A549 (cell line): Measurements from ENCODE around the gene PSMC5. TPM values are rescaled to one million over a fixed set of nuclear protein-coding genes. Genes with fewer than 3 reads are reported as not detected.

Experiments
- ATAC-seq, 2 experiments: fragments of 200-7000 bp in 1 of 2; fragments of >200 bp in 1 of 2; cut with Nextera tagmentation in 1 of 2; cut with Tn5 transposase in 1 of 2; 3 replicates each; pipeline versions ENCODE4 v1.8.0 to v1.9.1; 2018 to 2020; ENCODE audit warnings: mild to moderate bottlenecking in 1 of 2, moderate library complexity in 1 of 2
- CTCF ChIA-PET: fragments of 300-600 bp; sonication (Branson Sonifier 250); formaldehyde crosslinking; extraction: SDS; loops from one replicate; lab custom pipeline; 2021; ENCODE audit warnings: antibody characterized with exemption, inconsistent platforms; lab: Yijun Ruan, JAX
- POLR2A ChIA-PET: fragments of 350-600 bp; formaldehyde crosslinking; extraction: SDS; loops from one replicate; lab custom pipeline; 2021; ENCODE audit warnings: antibody characterized with exemption, inconsistent platforms; lab: Yijun Ruan, JAX
- DNase-seq, 2 experiments: peaks; one replicate each; pipeline versions ENCODE4 v3.0.0 to v3.0.0-alpha.2; 2011 to 2016; ENCODE audit warnings: low read depth in 1 of 2, low spot score in 1 of 2
- FAIRE-seq: peaks from 2 replicates; lab custom pipeline; 2011; peaks lifted over from hg19 to GRCh38; lab: Jason Lieb, UNC
- H3K27ac ChIP-seq, 2 experiments: fragments of >200 bp; sonication (Bioruptor Twin); formaldehyde crosslinking; 3 replicates each; pipeline ENCODE4 v1.5.1; 2016 to 2017
- H3K4me1 ChIP-seq: fragments of >200 bp; sonication (Bioruptor Twin); formaldehyde crosslinking; 3 replicates; pipeline ENCODE4 v1.6.1; 2016
- H3K4me2 ChIP-seq: fragments of >200 bp; sonication (Bioruptor Twin); formaldehyde crosslinking; 3 replicates; pipeline ENCODE4 v1.6.1; 2016
- H3K4me3 ChIP-seq: fragments of >200 bp; sonication (Bioruptor Twin); formaldehyde crosslinking; 3 replicates; pipeline ENCODE4 v1.5.1; 2016
- H3K9me3 ChIP-seq: fragments of >200 bp; sonication (Bioruptor Twin); formaldehyde crosslinking; 3 replicates; pipeline ENCODE4 v1.6.1; 2016
- ATOH8 ChIP-seq: fragments of 250-450 bp; sonication (Bioruptor Pico); IDR thresholded peaks from 2 replicates; pipeline ENCODE4 v1.5.0; 2020; ENCODE audit warnings: low read depth, mild to moderate bottlenecking, moderate library complexity
- CHD2 ChIP-seq: fragments of 150-350 bp; IDR thresholded peaks from 2 replicates; pipeline ENCODE4 v1.6.1; 2014; ENCODE audit warnings: low read length; ENCODE audit not compliant: partially characterized antibody
- CHD4 ChIP-seq: fragments of 200-600 bp; sonication (generic); IDR thresholded peaks from 2 replicates; pipeline ENCODE4 v1.6.1; 2016; ENCODE audit warnings: antibody characterized with exemption, mild to moderate bottlenecking, borderline replicate concordance
- E2F6 ChIP-seq: IDR thresholded peaks from 2 replicates; pipeline ENCODE4 v1.6.1; 2012; ENCODE audit warnings: low read depth, borderline replicate concordance
- ESRRA ChIP-seq: fragments of 150-350 bp; IDR thresholded peaks from 2 replicates; pipeline ENCODE4 v1.6.1; 2014; ENCODE audit warnings: mild to moderate bottlenecking, low read length, borderline replicate concordance
- HOXA7 ChIP-seq: fragments of 250-450 bp; sonication (Bioruptor Pico); IDR thresholded peaks from 2 replicates; pipeline ENCODE4 v1.5.0; 2020; ENCODE audit warnings: mild to moderate bottlenecking, moderate library complexity
- JUN ChIP-seq, 2 experiments: fragments of >200 bp; sonication (Bioruptor Twin); formaldehyde crosslinking; IDR thresholded peaks; 2 replicates in 1 of 2; 3 replicates in 1 of 2; pipeline ENCODE4 v1.6.1; 2016 to 2017
- KDM5A ChIP-seq: fragments of 200-600 bp; sonication (generic); IDR thresholded peaks from 2 replicates; pipeline ENCODE4 v1.6.1; 2016; ENCODE audit warnings: antibody characterized with exemption, mild to moderate bottlenecking
- NPAS2 ChIP-seq: fragments of 250-450 bp; sonication (Bioruptor Pico); IDR thresholded peaks from 2 replicates; pipeline ENCODE4 v1.8.0; 2022; ENCODE audit warnings: mild to moderate bottlenecking, moderate library complexity, borderline replicate concordance
- PHF8 ChIP-seq: fragments of 200-600 bp; sonication (generic); IDR thresholded peaks from 2 replicates; pipeline ENCODE4 v1.6.1; 2016; ENCODE audit warnings: low read depth, mild to moderate bottlenecking, antibody characterized with exemption, moderate library complexity, borderline replicate concordance
- POLR2A ChIP-seq: IDR thresholded peaks from 2 replicates; pipeline ENCODE4 v1.6.1; 2012; ENCODE audit warnings: mild to moderate bottlenecking, low read length
- POLR2AphosphoS2 ChIP-seq: conservative IDR thresholded peaks from 2 replicates; pipeline ENCODE4 v1.6.1; 2012; ENCODE audit warnings: low read length, improper control_type of control experiment, inconsistent platforms
- RFX5 ChIP-seq: fragments of 450-650 bp; IDR thresholded peaks from 2 replicates; pipeline ENCODE4 v1.7.1; 2014; ENCODE audit warnings: antibody characterized with exemption, mild to moderate bottlenecking, moderate library complexity
- TFCP2L1 ChIP-seq: fragments of 250-450 bp; sonication (Bioruptor Pico); IDR thresholded peaks from 2 replicates; pipeline ENCODE4 v1.5.0; 2021; ENCODE audit warnings: mild to moderate bottlenecking
- ZSCAN20 ChIP-seq: fragments of 250-450 bp; sonication (Bioruptor Pico); IDR thresholded peaks from 2 replicates; pipeline ENCODE4 v1.8.0; 2022; ENCODE audit warnings: mild to moderate bottlenecking, moderate library complexity
- WGBS: methylation state at CpG from one replicate; pipeline ENCODE4 v1.1.6; 2017; ENCODE audit errors: missing lambda C conversion rate; 5-methylcytosine and 5-hydroxymethylcytosine counted together
- polyA plus RNA-seq, 4 experiments: library from polyadenylated mRNA; depleted of rRNA in 3 of 4; stranded (reverse); fragments of >200 nt; fragmentation: RNase III in 1 of 4; extraction: RNeasy Plus Mini Kit Qiagen cat#74134 plus additional on column Dnase treatment in 1 of 4; gene quantifications; 2 replicates in 3 of 4; 3 replicates in 1 of 4; pipeline ENCODE4 v1.2.3, GENCODE V29; 2011 to 2017
- TF ChIP-seq, protein P1 (sequence below): fragments of 450-650 bp; IDR thresholded peaks from 2 replicates; pipeline ENCODE4 v1.6.1; 2014; ENCODE audit warnings: antibody characterized with exemption
- TF ChIP-seq, protein P2 (sequence below): fragments of 200-600 bp; sonication (generic); IDR thresholded peaks from 2 replicates; pipeline ENCODE4 v1.6.1; 2016; ENCODE audit warnings: antibody characterized with exemption, mild to moderate bottlenecking, moderate library complexity
- TF ChIP-seq, protein P3 (sequence below): IDR thresholded peaks from 2 replicates; pipeline ENCODE4 v1.6.1; 2012

PSMC5 gene
- polyA plus RNA-seq, 2 of the 4 experiments (the other 2 are of a cell fraction), result 303 to 406 TPM

- POLR2A ChIA-PET, result interaction anchor here (0.7 kb wide), 1 partner anchor 51 kb away, joined by 4 read pairs; the partner anchor contains the start of genes CCDC47 and DDX42
- Histone ChIP-seq H3K4me3 (no peak overlapping the region), H3K27ac (no peak overlapping the region), H3K4me2 (no peak overlapping the region), H3K9me3 (no peaks in the 10 kb centered on the region), H3K4me1 (peaks cover 29% of the 10 kb centered on the region)
- DNase-seq (no peak), ATAC-seq (no peak), FAIRE-seq (no peak)
- WGBS, result 97% methylated on average over 9 of the region's 9 CpGs
- TF ChIP-seq ZSCAN20 (CRISPR knock-in tag) (no peak), JUN (IDR thresholded peaks at IDR 0.05) (no peak), HOXA7 (no peak), KDM5A (no peak), ATOH8 (CRISPR knock-in tag) (no peak), E2F6 (no peak), POLR2AphosphoS2 (no peak), CHD2 (no peak), NPAS2 (CRISPR knock-in tag) (no peak), POLR2A (no peak), RFX5 (no peak), ESRRA (no peak)
- TF ChIP-seq, protein P1, sequence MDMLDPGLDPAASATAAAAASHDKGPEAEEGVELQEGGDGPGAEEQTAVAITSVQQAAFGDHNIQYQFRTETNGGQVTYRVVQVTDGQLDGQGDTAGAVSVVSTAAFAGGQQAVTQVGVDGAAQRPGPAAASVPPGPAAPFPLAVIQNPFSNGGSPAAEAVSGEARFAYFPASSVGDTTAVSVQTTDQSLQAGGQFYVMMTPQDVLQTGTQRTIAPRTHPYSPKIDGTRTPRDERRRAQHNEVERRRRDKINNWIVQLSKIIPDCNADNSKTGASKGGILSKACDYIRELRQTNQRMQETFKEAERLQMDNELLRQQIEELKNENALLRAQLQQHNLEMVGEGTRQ, result no peak
- TF ChIP-seq, protein P2, sequence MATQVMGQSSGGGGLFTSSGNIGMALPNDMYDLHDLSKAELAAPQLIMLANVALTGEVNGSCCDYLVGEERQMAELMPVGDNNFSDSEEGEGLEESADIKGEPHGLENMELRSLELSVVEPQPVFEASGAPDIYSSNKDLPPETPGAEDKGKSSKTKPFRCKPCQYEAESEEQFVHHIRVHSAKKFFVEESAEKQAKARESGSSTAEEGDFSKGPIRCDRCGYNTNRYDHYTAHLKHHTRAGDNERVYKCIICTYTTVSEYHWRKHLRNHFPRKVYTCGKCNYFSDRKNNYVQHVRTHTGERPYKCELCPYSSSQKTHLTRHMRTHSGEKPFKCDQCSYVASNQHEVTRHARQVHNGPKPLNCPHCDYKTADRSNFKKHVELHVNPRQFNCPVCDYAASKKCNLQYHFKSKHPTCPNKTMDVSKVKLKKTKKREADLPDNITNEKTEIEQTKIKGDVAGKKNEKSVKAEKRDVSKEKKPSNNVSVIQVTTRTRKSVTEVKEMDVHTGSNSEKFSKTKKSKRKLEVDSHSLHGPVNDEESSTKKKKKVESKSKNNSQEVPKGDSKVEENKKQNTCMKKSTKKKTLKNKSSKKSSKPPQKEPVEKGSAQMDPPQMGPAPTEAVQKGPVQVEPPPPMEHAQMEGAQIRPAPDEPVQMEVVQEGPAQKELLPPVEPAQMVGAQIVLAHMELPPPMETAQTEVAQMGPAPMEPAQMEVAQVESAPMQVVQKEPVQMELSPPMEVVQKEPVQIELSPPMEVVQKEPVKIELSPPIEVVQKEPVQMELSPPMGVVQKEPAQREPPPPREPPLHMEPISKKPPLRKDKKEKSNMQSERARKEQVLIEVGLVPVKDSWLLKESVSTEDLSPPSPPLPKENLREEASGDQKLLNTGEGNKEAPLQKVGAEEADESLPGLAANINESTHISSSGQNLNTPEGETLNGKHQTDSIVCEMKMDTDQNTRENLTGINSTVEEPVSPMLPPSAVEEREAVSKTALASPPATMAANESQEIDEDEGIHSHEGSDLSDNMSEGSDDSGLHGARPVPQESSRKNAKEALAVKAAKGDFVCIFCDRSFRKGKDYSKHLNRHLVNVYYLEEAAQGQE, result no peak
- TF ChIP-seq, protein P3, sequence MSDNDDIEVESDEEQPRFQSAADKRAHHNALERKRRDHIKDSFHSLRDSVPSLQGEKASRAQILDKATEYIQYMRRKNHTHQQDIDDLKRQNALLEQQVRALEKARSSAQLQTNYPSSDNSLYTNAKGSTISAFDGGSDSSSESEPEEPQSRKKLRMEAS, result no peak
- CTCF ChIA-PET, result interaction anchor here (1.2 to 6.0 kb wide), 5 partner anchors 10 to 15 kb away, joined by 3 to 37 read pairs (median 5); no protein-coding TSS in a partner anchor
These were observed 2.9 kb upstream of the PSMC5 start for GRCh38 chr17:63824362-63824761.

DNA sequence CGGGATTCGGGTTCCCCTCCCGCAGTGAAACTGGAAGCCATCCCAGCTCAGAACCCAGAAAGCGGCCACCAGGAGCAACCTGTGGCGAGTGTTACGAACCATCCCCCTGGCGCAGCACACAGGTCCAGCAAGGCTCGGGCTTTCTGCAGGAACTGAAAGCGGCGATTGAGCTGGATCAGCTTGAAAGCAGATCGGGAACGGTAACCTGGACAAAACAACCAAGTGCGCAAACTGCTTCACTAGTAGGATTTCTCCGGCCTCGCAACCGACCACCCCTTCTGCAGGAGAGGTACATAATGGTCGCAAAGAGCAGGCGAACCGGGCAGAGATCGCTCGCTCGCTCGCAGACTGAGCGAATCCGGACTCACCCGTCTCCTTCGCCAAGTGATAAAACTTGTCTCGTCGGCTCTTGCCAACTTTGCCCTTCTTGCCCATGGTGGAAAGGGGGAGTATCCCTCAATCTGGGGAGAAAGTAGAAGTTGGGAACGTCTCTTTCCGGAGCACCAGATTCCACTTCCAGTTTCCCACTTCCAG lies 696 bp upstream of the PSMC5 start:
- FAIRE-seq, result no peak
- Histone ChIP-seq H3K4me3 (peak overlapping the region; percentile 74), H3K27ac (peak overlapping the region; percentile 94 to 96), H3K4me2 (peak overlapping the region; percentile 90), H3K9me3 (no peaks in the 10 kb centered on the region)
- DNase-seq, result no peak
- CTCF ChIA-PET, result interaction anchor here (0.9 to 6.0 kb wide), 5 partner anchors 8 to 45 kb away, joined by 3 to 37 read pairs (median 5); partner anchors contain the start of gene SMARCD2
- peak; percentile 7 to 31; a peak in 5 of 6 replicates for ATAC-seq
- TF ChIP-seq KDM5A (peak; percentile 34; the same call in 1 of the 2 replicates), CHD4 (no peak), TFCP2L1 (CRISPR knock-in tag) (peak; percentile 56; the same call in 1 of the 2 replicates), PHF8 (peak; percentile 56)
- TF ChIP-seq, all 56 proteins: peak for 3
- POLR2A ChIA-PET, result interaction anchor here (0.8 to 1.6 kb wide), 7 partner anchors 8 to 53 kb away, joined by 3 to 8 read pairs (median 4); partner anchors contain the start of genes CCDC47 and DDX42
- H3K4me1 ChIP-seq, result peaks cover 22% of the 10 kb centered on the region
- WGBS, result 2% methylated on average over 31 of the region's 31 CpGs
